ENCODE results near the gene HIBCH.
"Not testable (repeated sequence)": the region's sequence is repeated elsewhere in the genome, so short reads cannot be mapped to it uniquely, and the experiment has no call there.

The HIBCH gene

DNA sequence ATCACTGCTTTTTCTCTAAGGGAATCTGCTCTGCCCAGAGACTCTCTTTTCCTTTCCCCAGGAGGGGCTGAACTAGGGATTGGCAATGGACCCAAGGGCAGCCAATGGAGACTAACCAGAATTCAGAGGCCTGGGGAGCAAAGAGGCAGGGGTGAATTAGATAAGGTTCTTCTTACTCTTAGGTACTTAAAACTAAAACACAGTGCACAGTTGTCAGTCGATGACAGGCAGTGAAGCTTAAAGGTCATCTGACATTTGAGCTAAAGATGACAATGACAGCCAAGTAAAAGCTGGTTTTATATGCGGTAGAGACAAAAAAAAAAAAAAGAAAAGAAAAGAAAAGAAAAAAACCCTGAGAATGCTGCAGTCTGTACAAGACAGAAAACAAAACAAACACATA, 57.8 kb downstream of the HIBCH start:
- H3K27me3 ChIP-seq (ENCODE audit: insufficient read depth, low read length): no peaks in the 10 kb centered on the region
- no peak overlapping the region for H3K4me3 ChIP-seq (ENCODE audit: low read length)
- no peaks in the 10 kb centered on the region for H3K4me1 ChIP-seq (ENCODE audit: insufficient read depth, low read length)
- no peak overlapping the region for H3K27ac ChIP-seq (ENCODE audit: low read length)
- H3K9ac ChIP-seq (ENCODE audit: low read depth, low read length): no peak overlapping the region
- peaks cover 4% of the 10 kb centered on the region; the same call in 1 of the 2 replicates for H3K9me3 ChIP-seq (ENCODE audit: insufficient read depth, low read depth, low read length)
- peaks cover 10% of the 10 kb centered on the region for H3K36me3 ChIP-seq (ENCODE audit: insufficient read depth, low read depth, low read length)

DNA sequence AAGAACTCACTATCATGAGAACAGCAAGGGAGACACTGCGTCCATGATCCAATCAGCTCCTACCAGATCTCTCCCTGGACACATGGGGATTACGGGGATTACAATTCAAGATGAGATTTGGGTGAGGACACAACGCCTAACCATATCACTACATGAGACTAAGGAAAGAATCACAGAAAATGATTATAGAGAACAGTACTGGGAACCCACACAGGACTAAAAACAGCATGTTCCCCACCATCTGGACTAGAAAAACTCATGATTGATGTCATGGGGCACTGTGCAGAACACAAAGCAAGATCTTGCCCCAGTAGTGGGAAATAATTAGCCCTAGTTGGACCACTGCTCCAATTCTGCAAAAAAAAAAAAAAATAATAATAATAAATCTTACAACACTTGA, 63.5 kb downstream of the HIBCH start:
- H3K4me3 ChIP-seq (ENCODE audit: low read length): no peak overlapping the region
- H3K36me3 ChIP-seq (ENCODE audit: insufficient read depth, low read depth, low read length): peaks cover 38% of the 10 kb centered on the region
- H3K27me3 ChIP-seq (ENCODE audit: insufficient read depth, low read length): no peaks in the 10 kb centered on the region

DNA sequence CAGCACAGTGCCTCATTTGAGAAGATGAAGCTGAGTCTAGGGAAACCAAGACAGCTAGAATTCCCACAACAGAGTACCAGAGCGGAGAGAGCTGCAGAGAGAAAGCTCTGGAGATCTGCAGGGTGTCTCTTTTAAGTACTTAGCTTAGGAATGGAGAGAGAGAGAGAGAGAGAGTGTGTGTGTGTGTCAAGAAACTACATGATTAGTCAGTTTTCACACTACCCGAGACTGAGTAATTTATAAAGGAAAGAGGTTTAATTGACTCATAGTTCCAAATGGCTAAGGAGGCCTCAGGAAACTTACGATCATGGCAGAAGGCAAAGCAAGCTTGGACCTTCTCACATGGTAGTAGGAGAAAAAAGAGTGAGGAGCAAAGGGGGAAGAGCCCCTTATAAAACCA, 64.0 kb downstream of the HIBCH start:
- Histone ChIP-seq H3K4me1 (ENCODE audit: insufficient read depth, low read length) (no peaks in the 10 kb centered on the region), H3K9ac (ENCODE audit: low read depth, low read length) (no peak overlapping the region), H3K27me3 (ENCODE audit: insufficient read depth, low read length) (no peaks in the 10 kb centered on the region), H3K9me3 (ENCODE audit: insufficient read depth, low read depth, low read length) (no peaks in the 10 kb centered on the region), H3K27ac (ENCODE audit: low read length) (no peak overlapping the region), H3K36me3 (ENCODE audit: insufficient read depth, low read depth, low read length) (peaks cover 40% of the 10 kb centered on the region), H3K4me3 (ENCODE audit: low read length) (no peak overlapping the region)

More for the DNA sequence above, 63.5 kb downstream of the HIBCH start:
- no peaks in the 10 kb centered on the region for H3K9me3 ChIP-seq (ENCODE audit: insufficient read depth, low read depth, low read length)
- no peak overlapping the region for H3K9ac ChIP-seq (ENCODE audit: low read depth, low read length)
- no peak overlapping the region for H3K27ac ChIP-seq (ENCODE audit: low read length)
- no peaks in the 10 kb centered on the region for H3K4me1 ChIP-seq (ENCODE audit: insufficient read depth, low read length)

DNA sequence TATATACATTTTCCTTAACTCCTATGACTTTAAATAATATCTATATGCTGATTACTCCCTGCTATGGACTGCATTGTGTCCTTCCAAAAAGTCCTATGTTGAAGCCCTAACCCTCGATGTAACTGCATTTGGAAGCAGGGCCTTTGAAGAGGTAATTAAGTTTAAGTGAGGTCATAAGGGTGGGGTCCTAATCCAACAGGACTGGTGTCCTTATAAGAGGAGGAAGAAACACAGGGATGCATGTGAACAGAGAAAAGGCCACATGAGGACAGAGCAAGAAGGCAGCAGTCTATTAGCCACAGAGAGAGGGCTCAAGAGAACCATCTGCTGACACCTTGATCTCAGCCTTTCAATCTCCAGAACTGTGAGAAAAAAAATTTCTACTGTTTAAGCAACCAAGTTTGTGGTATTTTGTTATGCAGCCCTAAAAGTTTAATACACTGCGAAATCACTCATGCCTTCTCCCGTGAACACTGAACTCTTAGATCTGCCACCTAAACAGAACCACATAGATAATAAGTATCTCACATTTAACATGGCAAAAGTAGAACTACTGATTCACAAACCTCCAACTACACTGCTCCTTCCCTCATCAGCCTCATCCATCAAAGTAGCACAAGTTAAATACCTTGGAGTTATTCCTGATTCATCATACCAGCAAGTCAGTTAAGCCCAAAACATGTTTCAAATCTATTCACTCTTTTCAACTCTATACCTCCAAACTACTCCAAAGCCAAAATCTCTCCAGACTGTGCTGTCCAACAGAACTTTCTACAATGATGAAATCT, 65.4 kb downstream of the HIBCH start:
- no peak overlapping the region for H3K4me3 ChIP-seq (ENCODE audit: low read length)
- no peaks in the 10 kb centered on the region for H3K27me3 ChIP-seq (ENCODE audit: insufficient read depth, low read length)
- H3K9me3 ChIP-seq (ENCODE audit: insufficient read depth, low read depth, low read length): no peaks in the 10 kb centered on the region
- no peak overlapping the region for H3K9ac ChIP-seq (ENCODE audit: low read depth, low read length)
- H3K27ac ChIP-seq (ENCODE audit: low read length): no peak overlapping the region
- H3K4me1 ChIP-seq (ENCODE audit: insufficient read depth, low read length): no peaks in the 10 kb centered on the region
- H3K36me3 ChIP-seq (ENCODE audit: insufficient read depth, low read depth, low read length): peaks cover 40% of the 10 kb centered on the region

DNA sequence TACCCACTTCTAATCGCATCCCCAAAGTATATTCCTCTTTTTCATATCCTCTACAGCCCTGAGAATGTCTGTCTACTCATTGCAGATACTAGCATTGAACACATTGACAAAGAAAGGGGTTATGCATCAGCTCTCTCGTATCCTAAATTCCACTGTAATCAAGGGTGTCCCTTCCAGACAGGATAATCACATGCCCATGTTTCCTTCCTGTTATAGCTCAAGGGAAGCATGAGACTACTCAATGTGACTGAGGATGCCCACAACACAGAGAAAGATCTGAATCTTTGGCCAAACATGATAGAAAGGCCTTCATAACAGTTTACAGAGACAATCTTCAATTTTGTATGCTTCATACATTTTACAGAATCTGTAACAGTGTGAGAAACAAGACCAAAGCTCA, 69.2 kb downstream of the HIBCH start:
- Histone ChIP-seq H3K4me3 (ENCODE audit: low read length) (no peak overlapping the region), H3K27me3 (ENCODE audit: insufficient read depth, low read length) (no peaks in the 10 kb centered on the region), H3K9ac (ENCODE audit: low read depth, low read length) (no peak overlapping the region), H3K9me3 (ENCODE audit: insufficient read depth, low read depth, low read length) (no peaks in the 10 kb centered on the region), H3K36me3 (ENCODE audit: insufficient read depth, low read depth, low read length) (peaks cover 28% of the 10 kb centered on the region), H3K27ac (ENCODE audit: low read length) (no peak overlapping the region), H3K4me1 (ENCODE audit: insufficient read depth, low read length) (no peaks in the 10 kb centered on the region)

DNA sequence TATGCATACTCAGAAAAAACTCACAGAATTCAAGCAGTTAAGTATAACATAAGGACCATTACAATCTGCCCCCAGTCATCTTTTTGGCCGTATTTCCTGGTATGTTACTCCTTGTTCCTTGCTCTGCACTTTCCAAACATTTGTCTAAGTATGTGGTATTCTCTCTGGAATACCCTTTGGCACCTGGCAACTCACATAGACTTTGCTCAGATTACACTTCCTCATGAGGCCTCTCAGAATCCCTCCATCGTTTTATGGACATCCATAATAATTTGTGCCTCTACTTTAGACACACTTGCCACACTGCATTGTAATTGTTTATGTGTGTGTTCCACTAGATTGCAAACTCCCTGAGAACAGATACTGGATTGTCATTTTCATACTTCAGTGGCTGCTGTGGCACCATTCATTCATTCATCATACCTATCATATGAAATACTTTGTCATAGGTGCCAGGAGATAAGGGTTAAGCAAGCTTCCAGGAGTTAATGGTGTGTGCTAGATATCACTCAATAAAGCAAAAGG, 84.0 kb downstream of the HIBCH start:
- Histone ChIP-seq H3K9ac (ENCODE audit: low read depth, low read length) (no peak overlapping the region), H3K9me3 (ENCODE audit: insufficient read depth, low read depth, low read length) (no peaks in the 10 kb centered on the region; the same call in none of the 2 replicates), H3K36me3 (ENCODE audit: insufficient read depth, low read depth, low read length) (no peaks in the 10 kb centered on the region), H3K27ac (ENCODE audit: low read length) (no peak overlapping the region), H3K4me3 (ENCODE audit: low read length) (no peak overlapping the region), H3K27me3 (ENCODE audit: insufficient read depth, low read length) (no peaks in the 10 kb centered on the region), H3K4me1 (ENCODE audit: insufficient read depth, low read length) (no peaks in the 10 kb centered on the region)

DNA sequence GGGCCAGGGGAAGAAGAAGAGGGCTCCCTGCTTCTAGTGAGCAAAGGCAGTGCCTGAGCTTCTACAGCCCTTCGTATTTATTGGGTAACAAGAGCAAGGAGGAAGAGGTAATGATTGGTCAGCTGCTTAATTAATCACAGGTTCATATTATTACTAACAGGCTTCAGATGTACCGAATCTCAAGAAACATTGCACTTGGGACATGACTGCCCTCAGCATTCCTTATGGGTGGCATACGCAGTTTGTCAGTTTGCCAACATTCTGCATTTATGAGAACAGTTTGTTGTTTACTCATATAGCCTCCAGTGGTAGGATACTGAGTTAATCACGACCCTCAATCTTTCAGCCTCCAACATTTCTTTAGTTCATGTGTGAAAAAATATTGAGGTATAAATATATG, 84.5 kb downstream of the HIBCH start:
- Histone ChIP-seq H3K27ac (ENCODE audit: low read length) (no peak overlapping the region), H3K4me3 (ENCODE audit: low read length) (no peak overlapping the region), H3K4me1 (ENCODE audit: insufficient read depth, low read length) (no peaks in the 10 kb centered on the region), H3K27me3 (ENCODE audit: insufficient read depth, low read length) (no peaks in the 10 kb centered on the region), H3K9me3 (ENCODE audit: insufficient read depth, low read depth, low read length) (no peaks in the 10 kb centered on the region; the same call in 1 of the 2 replicates), H3K9ac (ENCODE audit: low read depth, low read length) (no peak overlapping the region), H3K36me3 (ENCODE audit: insufficient read depth, low read depth, low read length) (no peaks in the 10 kb centered on the region)

DNA sequence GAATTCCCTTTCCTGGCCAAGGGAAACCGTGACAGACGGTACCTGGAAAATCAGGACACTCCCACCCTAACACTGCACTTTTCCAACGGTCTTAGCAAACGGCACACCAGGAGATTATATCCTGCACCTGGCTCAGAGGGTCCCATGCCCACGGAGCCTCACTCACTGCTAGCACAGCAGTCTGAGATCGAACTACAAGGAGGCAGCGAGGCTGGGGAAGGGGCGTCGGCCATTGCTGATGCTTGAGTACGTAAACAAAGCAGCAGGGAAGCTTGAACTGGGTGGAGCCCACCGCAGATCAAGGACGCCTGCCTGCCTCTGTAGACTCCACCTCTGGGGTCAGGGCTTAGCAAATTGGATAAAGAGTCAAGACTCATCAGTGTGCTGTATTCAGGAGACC, 95.6 kb downstream of the HIBCH start:
- H3K27ac ChIP-seq (ENCODE audit: low read length); H3K4me3 ChIP-seq (ENCODE audit: low read length); H3K4me1 ChIP-seq (ENCODE audit: insufficient read depth, low read length); H3K9ac ChIP-seq (ENCODE audit: low read depth, low read length); H3K27me3 ChIP-seq (ENCODE audit: insufficient read depth, low read length): not testable (repeated sequence)
- Histone ChIP-seq H3K9me3 (ENCODE audit: insufficient read depth, low read depth, low read length) (peaks cover 10% of the 10 kb centered on the region; the same call in 1 of the 2 replicates), H3K36me3 (ENCODE audit: insufficient read depth, low read depth, low read length) (peaks cover 19% of the 10 kb centered on the region)

DNA sequence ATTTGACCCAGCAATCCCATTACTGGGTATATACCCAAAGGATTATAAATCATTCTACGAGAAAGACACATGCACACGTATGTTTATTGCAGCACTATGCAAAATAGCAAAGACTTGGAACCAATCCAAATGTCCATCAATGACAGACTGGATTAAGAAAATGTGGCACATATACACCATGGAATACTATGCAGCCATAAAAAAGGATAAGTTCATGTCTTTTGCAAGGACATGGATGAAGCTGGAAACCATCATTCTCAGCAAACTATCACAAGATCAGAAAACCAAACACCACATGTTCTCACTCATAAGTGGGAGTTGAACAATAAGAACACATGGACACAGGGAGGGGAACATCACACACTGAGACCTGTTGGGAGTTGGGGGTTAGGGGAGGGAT, 96.9 kb downstream of the HIBCH start:
- not testable (repeated sequence) for H3K27me3 ChIP-seq (ENCODE audit: insufficient read depth, low read length); H3K27ac ChIP-seq (ENCODE audit: low read length); H3K4me3 ChIP-seq (ENCODE audit: low read length); H3K9ac ChIP-seq (ENCODE audit: low read depth, low read length); H3K4me1 ChIP-seq (ENCODE audit: insufficient read depth, low read length)
- peaks cover 26% of the 10 kb centered on the region for H3K36me3 ChIP-seq (ENCODE audit: insufficient read depth, low read depth, low read length)
- H3K9me3 ChIP-seq (ENCODE audit: insufficient read depth, low read depth, low read length): peaks cover 10% of the 10 kb centered on the region; the same call in 1 of the 2 replicates

DNA sequence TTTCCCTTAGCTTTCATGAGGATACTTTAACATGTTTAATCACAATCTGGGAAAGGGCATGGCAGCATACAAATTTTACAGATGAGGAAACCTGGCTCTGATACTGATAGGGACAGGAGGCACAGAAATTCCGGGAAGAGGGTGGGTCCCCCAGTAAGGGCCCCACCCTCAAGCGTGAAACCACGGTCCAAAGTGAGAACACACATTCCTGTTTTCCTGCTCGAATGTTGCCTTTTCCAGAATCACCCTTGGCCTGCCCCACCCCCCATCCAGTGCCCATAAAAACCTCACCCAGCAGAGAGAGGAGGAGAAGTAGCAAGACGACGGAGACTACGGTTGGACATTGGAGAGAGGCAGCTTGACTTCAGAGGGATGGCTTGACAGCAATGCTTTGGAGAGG, 98.2 kb downstream of the HIBCH start:
- H3K9ac ChIP-seq (ENCODE audit: low read depth, low read length): no peak overlapping the region
- no peaks in the 10 kb centered on the region; the same call in 1 of the 2 replicates for H3K4me1 ChIP-seq (ENCODE audit: insufficient read depth, low read length)
- H3K27ac ChIP-seq (ENCODE audit: low read length): no peak overlapping the region
- H3K4me3 ChIP-seq (ENCODE audit: low read length): no peak overlapping the region
- H3K27me3 ChIP-seq (ENCODE audit: insufficient read depth, low read length): no peaks in the 10 kb centered on the region
- H3K9me3 ChIP-seq (ENCODE audit: insufficient read depth, low read depth, low read length): peaks cover 10% of the 10 kb centered on the region; the same call in 1 of the 2 replicates
- H3K36me3 ChIP-seq (ENCODE audit: insufficient read depth, low read depth, low read length): peaks cover 26% of the 10 kb centered on the region

DNA sequence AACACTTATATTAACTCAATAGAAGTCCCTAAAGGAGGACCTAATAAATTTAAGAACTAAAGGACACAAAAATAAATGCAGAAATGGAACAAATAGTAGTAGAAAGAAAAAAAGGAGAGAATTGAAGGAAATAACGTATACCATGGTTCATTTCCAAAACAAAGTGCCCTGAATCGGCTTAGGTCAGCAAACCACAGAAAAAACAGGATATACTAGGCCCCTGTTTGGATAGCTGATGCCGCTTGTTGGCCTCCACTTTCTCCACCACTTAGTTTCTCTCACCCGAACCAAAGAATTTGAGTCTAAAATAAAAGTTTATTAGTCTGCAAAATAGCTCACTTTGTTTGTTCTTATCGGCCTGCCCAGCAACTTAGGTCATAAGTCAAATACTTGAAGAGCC, 100.4 kb downstream of the HIBCH start:
- Histone ChIP-seq H3K27me3 (ENCODE audit: insufficient read depth, low read length) (no peaks in the 10 kb centered on the region), H3K9me3 (ENCODE audit: insufficient read depth, low read depth, low read length) (peaks cover 10% of the 10 kb centered on the region; the same call in 1 of the 2 replicates), H3K27ac (ENCODE audit: low read length) (no peak overlapping the region), H3K4me3 (ENCODE audit: low read length) (no peak overlapping the region), H3K9ac (ENCODE audit: low read depth, low read length) (no peak overlapping the region), H3K36me3 (ENCODE audit: insufficient read depth, low read depth, low read length) (peaks cover 26% of the 10 kb centered on the region), H3K4me1 (ENCODE audit: insufficient read depth, low read length) (peaks cover 17% of the 10 kb centered on the region; the same call in 1 of the 2 replicates)

DNA sequence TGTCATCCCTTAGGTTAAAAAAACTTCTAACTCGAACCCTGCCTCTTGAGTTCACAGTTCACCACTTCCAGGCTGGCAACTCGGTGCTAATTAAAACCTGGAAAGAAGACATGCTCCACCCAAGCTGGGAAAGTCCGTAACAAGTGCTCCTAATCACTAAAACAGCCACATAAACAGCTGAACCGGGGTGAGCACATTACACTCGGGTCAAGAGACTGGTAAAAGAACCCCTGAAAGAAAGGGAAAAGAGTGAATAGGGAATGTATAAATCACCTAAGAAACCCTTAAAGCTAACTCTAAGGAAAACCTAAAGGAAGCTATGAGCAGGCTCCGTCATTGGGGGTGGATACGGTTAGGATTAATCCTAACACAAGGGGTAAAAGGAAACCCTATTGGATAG, 102.0 kb downstream of the HIBCH start:
- H3K9ac ChIP-seq (ENCODE audit: low read depth, low read length): no peak overlapping the region
- no peaks in the 10 kb centered on the region for H3K9me3 ChIP-seq (ENCODE audit: insufficient read depth, low read depth, low read length)
- H3K36me3 ChIP-seq (ENCODE audit: insufficient read depth, low read depth, low read length): peaks cover 16% of the 10 kb centered on the region; the same call in 1 of the 2 replicates
- no peak overlapping the region for H3K4me3 ChIP-seq (ENCODE audit: low read length)
- H3K27ac ChIP-seq (ENCODE audit: low read length): no peak overlapping the region
- no peaks in the 10 kb centered on the region for H3K27me3 ChIP-seq (ENCODE audit: insufficient read depth, low read length)
- H3K4me1 ChIP-seq (ENCODE audit: insufficient read depth, low read length): peaks cover 17% of the 10 kb centered on the region; the same call in 1 of the 2 replicates

Measured in iPS-20b (cell line).